ENCODE results near the gene CORO1C. TPM values are rescaled to one million over a fixed set of nuclear protein-coding genes. Genes with fewer than 3 reads are reported as not detected.
A peak's percentile ranks its signal among the peaks of the same experiment; 100 is the strongest.
"Not testable (repeated sequence)": the region's sequence is repeated elsewhere in the genome, so short reads cannot be mapped to it uniquely, and the experiment has no call there.

The CORO1C gene
- total RNA-seq, 2 experiments from 2014 or later, result 66.3 to 69.2 TPM

GRCh38 chr12:108751003-108751402 lies 19.7 kb upstream of the CORO1C start:
- H3K4me3 Mint-ChIP-seq; H3K27me3 Mint-ChIP-seq (ENCODE audit: low read depth); ATAC-seq; H3K9me3 Mint-ChIP-seq (ENCODE audit: insufficient read depth); POLR2A ChIA-PET; H3K27ac Mint-ChIP-seq; H3K4me1 Mint-ChIP-seq (ENCODE audit: low read depth); DNase-seq; CTCF ChIA-PET; H3K36me3 Mint-ChIP-seq (ENCODE audit: low read depth): not testable (repeated sequence)

- no peaks in the 10 kb centered on the region for H3K9me3 Mint-ChIP-seq (ENCODE audit: insufficient read depth)
- ATAC-seq, result no peak
- no peaks in the 10 kb centered on the region for H3K4me1 Mint-ChIP-seq (ENCODE audit: low read depth)
- no peak overlapping the region for H3K4me3 Mint-ChIP-seq
- no peak overlapping the region for H3K27ac Mint-ChIP-seq
- POLR2A ChIA-PET, result no interaction called here
- no peaks in the 10 kb centered on the region for H3K27me3 Mint-ChIP-seq (ENCODE audit: low read depth)
- DNase-seq, result no peak
- no peaks in the 10 kb centered on the region for H3K36me3 Mint-ChIP-seq (ENCODE audit: low read depth)
- CTCF ChIA-PET, result no interaction called here
Measured at GRCh38 chr12:108750526-108750925, 19.2 kb upstream of the CORO1C start.

- Mint-ChIP-seq H3K4me1 (ENCODE audit: low read depth) (no peaks in the 10 kb centered on the region), H3K27ac (no peak overlapping the region), H3K9me3 (ENCODE audit: insufficient read depth) (no peaks in the 10 kb centered on the region), H3K4me3 (no peak overlapping the region), H3K36me3 (ENCODE audit: low read depth) (no peaks in the 10 kb centered on the region), H3K27me3 (ENCODE audit: low read depth) (peaks cover 5% of the 10 kb centered on the region)
- no peak for ATAC-seq
- ChIA-PET POLR2A (no interaction called here), CTCF (no interaction called here)
- DNase-seq, result no peak
Measured at GRCh38 chr12:108747563-108747962, 16.2 kb upstream of the CORO1C start.

GRCh38 chr12:108745641-108746040 lies 14.3 kb upstream of the CORO1C start:
- H3K27ac Mint-ChIP-seq, result no peak overlapping the region
- H3K9me3 Mint-ChIP-seq (ENCODE audit: insufficient read depth), result no peaks in the 10 kb centered on the region
- ChIA-PET CTCF (interaction anchor here (1.5 kb wide), 1 partner anchor 58 kb away, joined by 3 read pairs; no protein-coding TSS in a partner anchor), POLR2A (no interaction called here)
- H3K4me3 Mint-ChIP-seq, result no peak overlapping the region
- DNase-seq (no peak), ATAC-seq (no peak)
- peaks cover 13% of the 10 kb centered on the region for H3K27me3 Mint-ChIP-seq (ENCODE audit: low read depth)
- H3K36me3 Mint-ChIP-seq (ENCODE audit: low read depth), result no peaks in the 10 kb centered on the region
- no peaks in the 10 kb centered on the region for H3K4me1 Mint-ChIP-seq (ENCODE audit: low read depth)

GRCh38 chr12:108744021-108744897 lies 12.9 kb upstream of the CORO1C start:
- ATAC-seq (no peak), DNase-seq (no peak)
- Mint-ChIP-seq H3K36me3 (ENCODE audit: low read depth) (no peaks in the 10 kb centered on the region), H3K27ac (no peak overlapping the region), H3K4me1 (ENCODE audit: low read depth) (no peaks in the 10 kb centered on the region), H3K27me3 (ENCODE audit: low read depth) (peaks cover 18% of the 10 kb centered on the region), H3K4me3 (no peak overlapping the region), H3K9me3 (ENCODE audit: insufficient read depth) (no peaks in the 10 kb centered on the region)
- CTCF ChIA-PET, result interaction anchor here (1.3 to 1.5 kb wide), 2 partner anchors 59 to 79 kb away, joined by 3 to 5 read pairs; no protein-coding TSS in a partner anchor
- POLR2A ChIA-PET, result no interaction called here

- peaks cover 15% of the 10 kb centered on the region for H3K4me1 Mint-ChIP-seq (ENCODE audit: low read depth)
- no peak for DNase-seq
- H3K27ac Mint-ChIP-seq, result no peak overlapping the region
- H3K4me3 Mint-ChIP-seq, result no peak overlapping the region
- H3K27me3 Mint-ChIP-seq (ENCODE audit: low read depth), result peaks cover 21% of the 10 kb centered on the region
- H3K36me3 Mint-ChIP-seq (ENCODE audit: low read depth), result no peaks in the 10 kb centered on the region
- CTCF ChIA-PET, result no interaction called here
- H3K9me3 Mint-ChIP-seq (ENCODE audit: insufficient read depth), result no peaks in the 10 kb centered on the region
- POLR2A ChIA-PET, result no interaction called here
- ATAC-seq, result no peak
Measured at GRCh38 chr12:108738170-108738569, 6.9 kb upstream of the CORO1C start.

- POLR2A ChIA-PET, result no interaction called here
- Mint-ChIP-seq H3K27ac (no peak overlapping the region), H3K36me3 (ENCODE audit: low read depth) (no peaks in the 10 kb centered on the region), H3K27me3 (ENCODE audit: low read depth) (peaks cover 11% of the 10 kb centered on the region), H3K4me1 (ENCODE audit: low read depth) (peaks cover 26% of the 10 kb centered on the region), H3K9me3 (ENCODE audit: insufficient read depth) (no peaks in the 10 kb centered on the region), H3K4me3 (no peak overlapping the region)
- no peak for ATAC-seq
- no peak for DNase-seq
- CTCF ChIA-PET, result interaction anchor here (1.7 kb wide), 1 partner anchor 71 kb away, joined by 5 read pairs; no protein-coding TSS in a partner anchor
Measured at GRCh38 chr12:108735855-108736254, 4.5 kb upstream of the CORO1C start.

- H3K4me3 Mint-ChIP-seq, result no peak overlapping the region
- H3K27ac Mint-ChIP-seq, result peak overlapping the region; percentile 13
- peak; percentile 36 for DNase-seq
- ChIA-PET POLR2A (no interaction called here), CTCF (interaction anchor here (0.7 kb wide), 1 partner anchor 70 kb away, joined by 3 read pairs; no protein-coding TSS in a partner anchor)
- no peak for ATAC-seq
- H3K4me1 Mint-ChIP-seq (ENCODE audit: low read depth), result peaks cover 38% of the 10 kb centered on the region
- H3K36me3 Mint-ChIP-seq (ENCODE audit: low read depth), result no peaks in the 10 kb centered on the region
- peaks cover 4% of the 10 kb centered on the region for H3K27me3 Mint-ChIP-seq (ENCODE audit: low read depth)
- no peaks in the 10 kb centered on the region for H3K9me3 Mint-ChIP-seq (ENCODE audit: insufficient read depth)
Measured at GRCh38 chr12:108734200-108734906, 3.0 kb upstream of the CORO1C start.

- H3K27ac Mint-ChIP-seq; DNase-seq; POLR2A ChIA-PET; H3K27me3 Mint-ChIP-seq (ENCODE audit: low read depth); ATAC-seq; H3K36me3 Mint-ChIP-seq (ENCODE audit: low read depth); H3K9me3 Mint-ChIP-seq (ENCODE audit: insufficient read depth); H3K4me3 Mint-ChIP-seq: not testable (repeated sequence)
- peaks cover 47% of the 10 kb centered on the region for H3K4me1 Mint-ChIP-seq (ENCODE audit: low read depth)
- CTCF ChIA-PET, result interaction anchor here (1.9 kb wide), 1 partner anchor 69 kb away, joined by 16 read pairs; no protein-coding TSS in a partner anchor
Measured at GRCh38 chr12:108733230-108733531, 1.9 kb upstream of the CORO1C start.

GRCh38 chr12:108732489-108733229 lies 1.3 kb upstream of the CORO1C start:
- Mint-ChIP-seq H3K4me1 (ENCODE audit: low read depth) (peaks cover 49% of the 10 kb centered on the region), H3K27me3 (ENCODE audit: low read depth) (peaks cover 4% of the 10 kb centered on the region), H3K4me3 (peak overlapping the region; percentile 92), H3K36me3 (ENCODE audit: low read depth) (no peaks in the 10 kb centered on the region), H3K9me3 (ENCODE audit: insufficient read depth) (no peaks in the 10 kb centered on the region), H3K27ac (peak overlapping the region; percentile 93)
- DNase-seq, result no peak
- ATAC-seq, result no peak
- CTCF ChIA-PET, result interaction anchor here (0.9 to 1.9 kb wide), 3 partner anchors 9 to 93 kb away, joined by 3 to 16 read pairs (median 4); no protein-coding TSS in a partner anchor
- POLR2A ChIA-PET, result interaction anchor here (1.6 kb wide), 1 partner anchor 172 kb away, joined by 5 read pairs; the partner anchor contains the start of gene SART3

- POLR2A ChIA-PET, result interaction anchor here (1.6 kb wide), 1 partner anchor 172 kb away, joined by 5 read pairs; the partner anchor contains the start of gene SART3
- Mint-ChIP-seq H3K27ac (peak overlapping the region; percentile 93), H3K36me3 (ENCODE audit: low read depth) (no peaks in the 10 kb centered on the region), H3K4me3 (peak overlapping the region; percentile 92), H3K4me1 (ENCODE audit: low read depth) (peaks cover 50% of the 10 kb centered on the region), H3K27me3 (ENCODE audit: low read depth) (peaks cover 4% of the 10 kb centered on the region), H3K9me3 (ENCODE audit: insufficient read depth) (no peaks in the 10 kb centered on the region)
- CTCF ChIA-PET, result interaction anchor here (0.9 to 1.9 kb wide), 3 partner anchors 10 to 92 kb away, joined by 3 to 16 read pairs (median 4); no protein-coding TSS in a partner anchor
- DNase-seq (peak; percentile 98), ATAC-seq (peak; percentile 74)
Measured at GRCh38 chr12:108731866-108732461, 646 bp upstream of the CORO1C start.
